Measurements from ENCODE around the gene MRPL12. TPM values are rescaled to one million over a fixed set of nuclear protein-coding genes. Genes with fewer than 3 reads are reported as not detected.

The MRPL12 gene
- total RNA-seq, 2 experiments from 2014 or later, result 211 to 227 TPM

GRCh38 chr17:81690549-81690948, 12.6 kb upstream of the MRPL12 start:
- no peak overlapping the region for H3K27ac Mint-ChIP-seq
- H3K36me3 Mint-ChIP-seq, result peaks cover 19% of the 10 kb centered on the region
- no peaks in the 10 kb centered on the region for H3K27me3 Mint-ChIP-seq
- peaks cover 6% of the 10 kb centered on the region for H3K4me1 Mint-ChIP-seq
- H3K4me3 Mint-ChIP-seq, result no peak overlapping the region
- no peaks in the 10 kb centered on the region for H3K9me3 Mint-ChIP-seq
- no peak for DNase-seq

DNA sequence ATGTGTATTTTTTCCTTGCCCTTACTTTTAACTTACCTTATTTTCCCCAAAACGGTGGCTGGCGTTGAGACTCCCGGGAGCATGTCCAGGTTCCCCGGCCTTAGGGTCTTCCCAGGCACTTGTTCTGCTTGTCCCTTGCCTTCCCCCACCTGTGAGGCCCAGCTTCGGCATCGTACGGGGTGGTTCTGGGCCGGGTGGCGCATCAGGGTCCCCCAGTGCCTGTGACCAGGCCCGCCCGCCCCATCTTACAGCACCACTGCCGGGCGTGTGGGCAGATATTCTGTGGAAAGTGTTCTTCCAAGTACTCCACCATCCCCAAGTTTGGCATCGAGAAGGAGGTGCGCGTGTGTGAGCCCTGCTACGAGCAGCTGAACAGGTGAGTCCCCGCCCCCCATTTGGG, 12.0 kb upstream of the MRPL12 start:
- Mint-ChIP-seq H3K36me3 (peaks cover 18% of the 10 kb centered on the region), H3K27ac (no peak overlapping the region), H3K4me3 (no peak overlapping the region), H3K4me1 (peaks cover 2% of the 10 kb centered on the region), H3K27me3 (no peaks in the 10 kb centered on the region), H3K9me3 (no peaks in the 10 kb centered on the region)
- no peak for DNase-seq

GRCh38 chr17:81691608-81692007, 11.6 kb upstream of the MRPL12 start:
- Mint-ChIP-seq H3K4me3 (no peak overlapping the region), H3K36me3 (peaks cover 15% of the 10 kb centered on the region), H3K4me1 (no peaks in the 10 kb centered on the region), H3K27me3 (no peaks in the 10 kb centered on the region), H3K9me3 (no peaks in the 10 kb centered on the region), H3K27ac (no peak overlapping the region)
- no peak for DNase-seq

DNA sequence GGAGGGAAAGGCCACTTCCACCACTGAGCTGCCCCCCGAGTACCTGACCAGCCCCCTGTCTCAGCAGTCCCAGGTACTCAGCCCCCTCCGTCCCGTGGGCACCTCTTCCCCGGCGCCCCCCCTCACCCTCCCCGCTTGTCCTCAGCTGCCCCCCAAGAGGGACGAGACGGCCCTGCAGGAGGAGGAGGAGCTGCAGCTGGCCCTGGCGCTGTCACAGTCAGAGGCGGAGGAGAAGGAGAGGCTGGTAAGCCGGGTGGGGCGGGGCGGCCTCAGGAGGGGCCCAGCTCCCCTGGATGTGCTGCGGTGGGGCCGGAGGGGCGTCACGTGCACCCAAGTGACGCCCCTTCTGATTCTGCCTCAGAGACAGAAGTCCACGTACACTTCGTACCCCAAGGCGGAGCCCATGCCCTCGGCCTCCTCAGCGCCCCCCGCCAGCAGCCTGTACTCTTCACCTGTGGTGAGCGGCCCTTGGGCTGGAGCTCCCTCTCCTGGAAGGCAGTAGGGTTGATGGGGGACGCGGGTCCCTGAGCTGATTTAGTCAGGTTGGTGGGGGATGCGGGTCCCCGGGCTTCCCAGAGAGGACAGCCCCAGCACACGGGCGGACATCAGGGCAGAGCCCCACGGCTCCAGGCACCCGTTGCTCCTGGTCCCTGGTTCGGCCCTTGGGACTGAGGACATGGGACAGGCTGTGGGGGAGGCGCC, 9.5 kb upstream of the MRPL12 start:
- H3K27ac Mint-ChIP-seq, result no peak overlapping the region
- no peak for DNase-seq
- no peaks in the 10 kb centered on the region for H3K4me1 Mint-ChIP-seq
- no peak overlapping the region for H3K4me3 Mint-ChIP-seq
- H3K36me3 Mint-ChIP-seq, result peaks cover 16% of the 10 kb centered on the region
- no peaks in the 10 kb centered on the region for H3K27me3 Mint-ChIP-seq
- H3K9me3 Mint-ChIP-seq, result no peaks in the 10 kb centered on the region

DNA sequence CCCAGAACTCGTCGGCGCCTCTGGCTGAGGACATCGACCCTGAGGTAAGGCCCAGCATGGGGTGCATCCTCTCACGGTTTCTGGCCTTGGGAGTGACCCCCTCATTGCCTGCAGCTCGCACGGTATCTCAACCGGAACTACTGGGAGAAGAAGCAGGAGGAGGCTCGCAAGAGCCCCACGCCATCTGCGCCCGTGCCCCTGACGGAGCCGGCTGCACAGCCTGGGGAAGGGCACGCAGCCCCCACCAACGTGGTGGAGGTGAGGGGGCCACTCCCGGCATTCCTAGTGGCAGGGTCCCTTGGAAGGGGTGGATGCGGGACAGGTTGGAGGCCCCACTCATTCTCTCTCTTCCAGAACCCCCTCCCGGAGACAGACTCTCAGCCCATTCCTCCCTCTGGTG, 8.4 kb upstream of the MRPL12 start:
- no peak for DNase-seq
- Mint-ChIP-seq H3K36me3 (peaks cover 12% of the 10 kb centered on the region), H3K9me3 (no peaks in the 10 kb centered on the region), H3K4me3 (no peak overlapping the region), H3K27me3 (no peaks in the 10 kb centered on the region), H3K27ac (no peak overlapping the region), H3K4me1 (no peaks in the 10 kb centered on the region)

- no peaks in the 10 kb centered on the region for H3K27me3 Mint-ChIP-seq
- no peaks in the 10 kb centered on the region for H3K4me1 Mint-ChIP-seq
- H3K36me3 Mint-ChIP-seq, result peaks cover 12% of the 10 kb centered on the region
- no peaks in the 10 kb centered on the region for H3K9me3 Mint-ChIP-seq
- H3K27ac Mint-ChIP-seq, result no peak overlapping the region
- H3K4me3 Mint-ChIP-seq, result no peak overlapping the region
- no peak for DNase-seq
Measured at GRCh38 chr17:81695211-81695610, 8.0 kb upstream of the MRPL12 start.

DNA sequence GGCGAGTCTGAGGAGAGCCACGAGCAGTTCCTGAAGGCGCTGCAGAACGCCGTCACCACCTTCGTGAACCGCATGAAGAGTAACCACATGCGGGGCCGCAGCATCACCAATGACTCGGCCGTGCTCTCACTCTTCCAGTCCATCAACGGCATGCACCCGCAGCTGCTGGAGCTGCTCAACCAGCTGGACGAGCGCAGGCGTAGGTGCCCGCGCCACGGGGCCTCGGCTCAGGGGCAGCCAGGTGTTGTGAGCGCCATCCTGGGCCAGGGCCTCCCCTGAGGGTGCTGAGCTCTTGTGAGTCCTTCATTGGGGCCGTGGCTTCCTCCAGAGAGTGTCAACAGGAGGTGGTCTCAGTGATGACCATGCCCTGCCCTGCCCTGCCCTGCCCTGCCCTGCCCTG, 7.4 kb upstream of the MRPL12 start:
- no peak for DNase-seq
- Mint-ChIP-seq H3K36me3 (peaks cover 12% of the 10 kb centered on the region), H3K4me1 (peaks cover 3% of the 10 kb centered on the region), H3K4me3 (no peak overlapping the region), H3K27ac (no peak overlapping the region), H3K9me3 (no peaks in the 10 kb centered on the region), H3K27me3 (no peaks in the 10 kb centered on the region)

DNA sequence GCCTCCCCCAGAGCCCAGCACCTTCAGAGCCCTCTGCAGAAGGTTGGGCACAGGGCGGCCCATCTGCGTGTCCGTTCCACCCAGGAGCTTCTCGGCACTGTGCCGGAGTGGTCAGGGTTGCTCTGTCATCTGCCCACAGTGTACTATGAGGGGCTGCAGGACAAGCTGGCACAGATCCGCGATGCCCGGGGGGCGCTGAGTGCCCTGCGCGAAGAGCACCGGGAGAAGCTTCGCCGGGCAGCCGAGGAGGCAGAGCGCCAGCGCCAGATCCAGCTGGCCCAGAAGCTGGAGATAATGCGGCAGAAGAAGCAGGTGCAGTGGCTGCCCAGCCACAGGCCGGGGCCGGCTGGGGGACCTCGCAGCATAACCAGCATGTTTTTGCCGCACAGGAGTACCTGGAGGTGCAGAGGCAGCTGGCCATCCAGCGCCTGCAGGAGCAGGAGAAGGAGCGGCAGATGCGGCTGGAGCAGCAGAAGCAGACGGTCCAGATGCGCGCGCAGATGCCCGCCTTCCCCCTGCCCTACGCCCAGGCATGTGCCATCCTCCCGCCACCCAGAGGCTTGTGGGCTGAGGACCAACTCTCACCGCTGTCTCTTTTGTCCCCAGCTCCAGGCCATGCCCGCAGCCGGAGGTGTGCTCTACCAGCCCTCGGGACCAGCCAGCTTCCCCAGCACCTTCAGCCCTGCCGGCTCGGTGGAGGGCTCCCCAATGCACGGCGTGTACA, 6.8 kb upstream of the MRPL12 start:
- DNase-seq, result no peak
- Mint-ChIP-seq H3K27ac (no peak overlapping the region), H3K27me3 (no peaks in the 10 kb centered on the region), H3K9me3 (no peaks in the 10 kb centered on the region), H3K4me1 (peaks cover 7% of the 10 kb centered on the region), H3K36me3 (peaks cover 16% of the 10 kb centered on the region), H3K4me3 (no peak overlapping the region)

DNA sequence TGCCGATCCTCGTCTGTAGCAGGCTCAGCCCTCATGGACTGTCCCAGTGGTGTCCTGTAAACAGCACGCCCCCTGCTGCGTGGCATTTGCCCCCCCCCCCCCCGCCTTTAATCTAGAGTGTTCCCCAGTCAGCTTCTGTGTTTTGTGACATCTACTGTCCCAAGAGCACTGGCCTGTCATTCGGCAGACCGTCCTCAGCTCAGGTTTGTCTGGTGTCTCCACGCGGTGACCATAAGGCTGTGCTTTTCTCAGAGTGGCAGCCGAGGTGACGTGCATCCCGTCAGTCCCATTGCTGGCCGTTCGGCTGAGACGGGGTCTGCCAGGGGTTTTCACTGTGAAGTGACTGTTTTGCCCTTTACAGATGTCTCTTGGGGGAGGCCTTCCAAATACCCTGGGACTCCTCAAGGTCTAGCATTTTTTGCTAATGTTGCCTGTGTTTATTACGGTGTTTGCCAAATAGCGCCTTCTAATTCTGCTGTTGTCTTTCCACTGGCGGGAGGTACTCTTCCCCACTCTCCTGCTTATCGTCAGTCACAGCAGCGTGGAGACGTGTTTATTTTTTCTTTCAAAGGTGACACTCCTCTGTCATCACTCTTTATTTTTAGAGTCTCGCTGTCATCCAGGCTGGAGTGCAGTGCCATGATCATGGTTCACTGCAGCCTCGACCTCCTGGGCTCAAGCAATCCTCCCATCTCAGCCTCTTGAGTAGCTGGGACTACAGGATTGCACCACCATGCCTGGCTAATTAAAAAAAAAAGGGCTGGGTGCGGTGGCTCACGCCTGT, 5.7 kb upstream of the MRPL12 start:
- H3K9me3 Mint-ChIP-seq, result no peaks in the 10 kb centered on the region
- no peak overlapping the region for H3K4me3 Mint-ChIP-seq
- no peaks in the 10 kb centered on the region for H3K27me3 Mint-ChIP-seq
- H3K27ac Mint-ChIP-seq, result no peak overlapping the region
- peaks cover 15% of the 10 kb centered on the region for H3K4me1 Mint-ChIP-seq
- no peak for DNase-seq
- peaks cover 26% of the 10 kb centered on the region for H3K36me3 Mint-ChIP-seq

- Mint-ChIP-seq H3K4me1 (peaks cover 26% of the 10 kb centered on the region), H3K9me3 (no peaks in the 10 kb centered on the region), H3K36me3 (peaks cover 45% of the 10 kb centered on the region), H3K27ac (peak overlapping the region; percentile 77), H3K27me3 (no peaks in the 10 kb centered on the region), H3K4me3 (peak overlapping the region; percentile 54)
- no peak for DNase-seq
Measured at GRCh38 chr17:81700353-81701287, 2.5 kb upstream of the MRPL12 start.

GRCh38 chr17:81701288-81702071, 1.7 kb upstream of the MRPL12 start:
- Mint-ChIP-seq H3K27ac (peak overlapping the region; percentile 97), H3K36me3 (peaks cover 53% of the 10 kb centered on the region), H3K4me3 (peak overlapping the region; percentile 97), H3K27me3 (no peaks in the 10 kb centered on the region), H3K9me3 (no peaks in the 10 kb centered on the region), H3K4me1 (peaks cover 30% of the 10 kb centered on the region)
- DNase-seq, result no peak

DNA sequence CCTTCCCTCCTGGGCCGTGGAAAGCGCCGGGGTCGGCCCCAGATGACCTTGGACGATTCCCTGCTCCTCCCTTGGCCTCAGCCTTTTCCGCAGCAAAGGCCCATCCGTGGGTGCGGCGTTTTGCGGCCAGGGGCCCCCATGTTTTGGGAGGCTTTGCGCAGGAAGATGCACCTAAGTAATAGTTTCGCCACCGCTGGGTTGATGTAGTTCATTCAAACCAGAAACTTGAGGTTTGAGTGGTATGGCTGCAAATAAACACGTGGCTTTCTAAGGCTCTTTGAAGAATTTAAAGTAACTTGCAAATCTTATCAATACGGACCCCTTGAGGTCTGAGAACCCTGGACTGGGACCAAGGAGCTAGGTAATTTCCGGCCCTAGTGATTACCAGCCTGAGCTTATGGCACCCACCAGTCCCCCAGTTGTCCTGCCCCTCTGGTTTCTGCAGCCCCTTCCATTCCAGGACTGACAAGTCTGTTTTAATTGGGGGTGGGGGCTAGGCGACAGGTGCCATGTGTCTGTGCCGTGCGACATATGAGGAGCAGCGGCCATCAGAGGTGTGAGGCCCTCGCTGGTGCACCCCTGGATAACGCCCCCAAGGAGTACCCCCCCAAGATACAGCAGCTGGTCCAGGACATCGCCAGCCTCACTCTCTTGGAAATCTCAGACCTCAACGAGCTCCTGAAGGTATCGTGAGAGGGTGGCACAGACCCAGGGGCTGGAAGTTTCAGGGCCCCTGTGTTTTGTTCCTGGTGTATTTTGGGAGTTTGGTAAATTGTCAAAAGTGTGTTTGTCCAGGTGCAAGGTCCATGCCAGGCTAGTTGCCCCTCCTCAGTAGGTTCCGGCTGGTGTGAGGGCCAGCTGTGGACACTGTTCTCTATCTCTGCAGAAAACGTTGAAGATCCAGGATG, 834 bp downstream of the MRPL12 start:
- Mint-ChIP-seq H3K27me3 (no peaks in the 10 kb centered on the region), H3K36me3 (peaks cover 49% of the 10 kb centered on the region), H3K27ac (peak overlapping the region; percentile 81), H3K9me3 (no peaks in the 10 kb centered on the region), H3K4me3 (peak overlapping the region; percentile 97), H3K4me1 (peaks cover 33% of the 10 kb centered on the region)
- no peak for DNase-seq

DNA sequence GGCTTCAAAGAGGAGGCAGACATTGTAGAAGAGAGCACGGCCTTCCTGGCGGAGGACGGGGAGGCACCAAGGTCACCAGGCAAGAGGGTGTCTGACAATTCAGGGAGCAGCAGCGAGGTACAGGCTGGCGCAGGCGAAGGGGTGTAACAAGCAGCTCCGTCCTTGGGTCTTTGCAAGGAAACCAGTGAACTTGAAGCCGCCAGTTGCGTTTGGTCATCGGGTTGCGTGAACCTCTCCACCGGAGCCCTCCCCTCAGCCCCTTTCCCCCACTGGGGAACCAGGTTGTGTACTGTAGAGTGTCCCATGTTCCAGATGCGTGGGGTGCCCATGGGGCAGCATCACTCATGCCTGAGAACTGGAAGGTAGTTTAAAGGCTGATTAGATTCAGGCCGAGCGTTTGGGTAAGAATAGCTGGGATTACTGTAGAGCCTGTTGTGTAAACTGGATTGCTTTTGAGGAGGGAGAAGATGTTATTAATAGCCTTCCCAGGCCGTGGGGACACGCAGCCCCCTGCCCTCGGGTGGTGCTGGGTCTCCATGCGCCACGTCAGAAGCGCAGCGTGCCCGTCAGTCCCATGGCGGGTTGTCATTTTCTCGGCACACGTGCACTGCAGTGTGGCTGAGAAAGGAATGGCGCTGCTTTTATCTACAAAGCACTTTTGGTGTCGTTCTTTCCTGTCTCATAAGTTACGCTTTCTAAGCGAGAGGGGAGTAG, 2.5 kb downstream of the MRPL12 start:
- Mint-ChIP-seq H3K36me3 (peaks cover 50% of the 10 kb centered on the region), H3K27ac (peak overlapping the region; percentile 38), H3K4me1 (peaks cover 41% of the 10 kb centered on the region), H3K4me3 (peak overlapping the region; percentile 10), H3K27me3 (no peaks in the 10 kb centered on the region), H3K9me3 (no peaks in the 10 kb centered on the region)
- DNase-seq, result no peak

Data from activated naive CD8-positive, alpha-beta T cell treated with anti-CD3 and anti-CD28 coated beads for 36 hours (primary cell).